Upper lobe of right lung (tissue), 1 donor: Measurements from ENCODE around the gene SLC9A9. TPM values are rescaled to one million over a fixed set of nuclear protein-coding genes. Genes with fewer than 3 reads are reported as not detected.

Source experiments
- ATAC-seq: fragments of 200-7000 bp; cut with Tn5 transposase; one replicate; pipeline ENCODE4 v1.9.1; 2020; ENCODE audit warnings: mild to moderate bottlenecking, moderate library complexity
- DNase-seq: peaks from one replicate; pipeline ENCODE4 v3.0.0-alpha.2; 2020
- H3K27ac ChIP-seq: fragments of 200-600 bp; one replicate; pipeline ENCODE4 v1.8.0; 2022
- H3K27me3 ChIP-seq: fragments of 200-600 bp; one replicate; pipeline ENCODE4 v1.8.0; 2022; ENCODE audit warnings: mild to moderate bottlenecking
- H3K36me3 ChIP-seq: fragments of 200-600 bp; one replicate; pipeline ENCODE4 v1.8.0; 2022
- H3K4me1 ChIP-seq: fragments of 200-600 bp; one replicate; pipeline ENCODE4 v1.8.0; 2022
- H3K4me3 ChIP-seq: fragments of 200-600 bp; one replicate; pipeline ENCODE4 v1.8.0; 2022; ENCODE audit warnings: mild to moderate bottlenecking
- H3K9me3 ChIP-seq: fragments of 200-600 bp; one replicate; pipeline ENCODE4 v1.8.0; 2022
- intact Hi-C: fragments of 100-400 bp; cut with DNase I; formaldehyde crosslinking; loops from one replicate; pipeline ENCODE4 v1.11.0; 2022
- total RNA-seq: library from RNA; stranded (reverse); fragmentation: NEBNext Ultra II Directional; extraction: Animal tissue kit (Norgen Biotek cat#: 25700); gene quantifications from one replicate; pipeline ENCODE4 v1.2.1, GENCODE V29; 2021
- TF ChIP-seq, protein P1 (sequence below): fragments of 200-600 bp; IDR thresholded peaks from one replicate; pipeline ENCODE4 v1.8.0; 2022; ENCODE audit warnings: antibody characterized with exemption
- donor health status: DM: no; HTN: yes; CAD: no; lungs with severe emphysema.

SLC9A9 gene
- total RNA-seq, 1 donor from 2014 or later, result 13.3 TPM

DNA sequence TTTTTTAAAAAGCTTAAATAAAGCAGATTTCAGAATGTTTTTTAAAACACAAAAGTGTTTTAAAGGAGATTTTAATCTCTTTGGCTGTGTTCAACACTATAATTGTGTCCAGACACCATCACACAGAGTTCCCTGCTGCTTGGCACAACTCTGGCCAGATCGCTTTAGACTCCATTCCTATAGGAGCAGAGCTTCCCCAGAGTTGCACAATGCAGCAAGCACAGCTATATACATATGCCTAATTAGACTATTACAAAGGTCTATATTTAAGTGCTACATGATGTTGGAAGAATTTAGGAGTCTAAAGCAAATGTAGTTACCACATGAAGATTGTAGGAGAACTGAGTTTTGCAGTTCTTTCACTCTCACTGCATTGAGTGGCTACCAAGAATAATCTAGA, 11.2 kb downstream of the SLC9A9 start:
- H3K9me3 ChIP-seq, result no peaks in the 10 kb centered on the region
- TF ChIP-seq, protein P1, sequence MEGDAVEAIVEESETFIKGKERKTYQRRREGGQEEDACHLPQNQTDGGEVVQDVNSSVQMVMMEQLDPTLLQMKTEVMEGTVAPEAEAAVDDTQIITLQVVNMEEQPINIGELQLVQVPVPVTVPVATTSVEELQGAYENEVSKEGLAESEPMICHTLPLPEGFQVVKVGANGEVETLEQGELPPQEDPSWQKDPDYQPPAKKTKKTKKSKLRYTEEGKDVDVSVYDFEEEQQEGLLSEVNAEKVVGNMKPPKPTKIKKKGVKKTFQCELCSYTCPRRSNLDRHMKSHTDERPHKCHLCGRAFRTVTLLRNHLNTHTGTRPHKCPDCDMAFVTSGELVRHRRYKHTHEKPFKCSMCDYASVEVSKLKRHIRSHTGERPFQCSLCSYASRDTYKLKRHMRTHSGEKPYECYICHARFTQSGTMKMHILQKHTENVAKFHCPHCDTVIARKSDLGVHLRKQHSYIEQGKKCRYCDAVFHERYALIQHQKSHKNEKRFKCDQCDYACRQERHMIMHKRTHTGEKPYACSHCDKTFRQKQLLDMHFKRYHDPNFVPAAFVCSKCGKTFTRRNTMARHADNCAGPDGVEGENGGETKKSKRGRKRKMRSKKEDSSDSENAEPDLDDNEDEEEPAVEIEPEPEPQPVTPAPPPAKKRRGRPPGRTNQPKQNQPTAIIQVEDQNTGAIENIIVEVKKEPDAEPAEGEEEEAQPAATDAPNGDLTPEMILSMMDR, result no peak
- DNase-seq, result no peak
- no peaks in the 10 kb centered on the region for H3K27me3 ChIP-seq
- no peak for ATAC-seq
- H3K4me3 ChIP-seq, result no peak overlapping the region
- intact Hi-C loops, result no loop called here
- no peaks in the 10 kb centered on the region for H3K36me3 ChIP-seq
- no peaks in the 10 kb centered on the region for H3K4me1 ChIP-seq
- H3K27ac ChIP-seq, result no peak overlapping the region

DNA sequence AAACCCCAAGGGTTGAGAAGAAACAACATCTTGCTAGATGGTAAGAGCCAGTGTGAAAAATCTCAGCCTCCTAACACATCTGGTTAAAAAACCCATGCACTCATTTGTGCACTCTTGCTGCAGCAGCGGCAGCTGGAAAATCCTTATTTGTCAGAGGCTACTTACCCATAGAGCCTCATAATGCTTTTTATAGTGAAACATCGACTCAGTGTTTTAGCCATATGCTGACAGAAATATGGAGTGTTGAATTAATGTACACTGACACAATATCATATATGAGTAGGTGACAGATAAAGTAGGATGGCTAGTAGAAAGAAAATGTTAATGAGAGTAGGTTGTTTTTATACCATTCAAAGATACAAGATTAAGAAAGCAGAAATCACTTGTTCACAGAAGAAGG, 13.0 kb downstream of the SLC9A9 start:
- TF ChIP-seq, protein P1, result no peak
- Histone ChIP-seq H3K27ac (no peak overlapping the region), H3K9me3 (no peaks in the 10 kb centered on the region), H3K36me3 (no peaks in the 10 kb centered on the region), H3K4me1 (peaks cover 11% of the 10 kb centered on the region), H3K27me3 (no peaks in the 10 kb centered on the region), H3K4me3 (no peak overlapping the region)
- intact Hi-C loops, result no loop called here
- no peak for DNase-seq
- no peak for ATAC-seq

DNA sequence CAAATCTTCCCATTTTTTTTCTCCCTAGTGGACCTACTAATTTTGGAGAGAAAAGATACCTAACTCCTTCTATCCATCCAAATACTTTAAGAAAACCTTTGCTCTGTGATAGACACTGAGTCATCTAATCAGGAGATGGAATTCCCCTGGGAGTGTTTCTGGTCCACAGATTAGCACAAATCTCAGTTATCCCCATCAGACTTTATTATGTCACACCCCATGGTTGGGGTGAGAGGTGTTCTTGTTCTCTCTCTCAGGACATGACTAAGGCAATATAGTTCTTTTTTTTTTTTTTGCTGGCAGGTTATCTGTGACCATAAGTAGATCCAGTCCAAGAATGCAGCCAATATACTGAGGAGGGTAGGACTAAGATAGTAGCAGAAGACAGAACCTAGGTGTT, 15.8 kb downstream of the SLC9A9 start:
- intact Hi-C loops, result no loop called here
- no peak overlapping the region for H3K4me3 ChIP-seq
- ATAC-seq, result no peak
- DNase-seq, result no peak
- peaks cover 13% of the 10 kb centered on the region for H3K4me1 ChIP-seq
- H3K36me3 ChIP-seq, result no peaks in the 10 kb centered on the region
- H3K27ac ChIP-seq, result no peak overlapping the region
- H3K9me3 ChIP-seq, result no peaks in the 10 kb centered on the region
- TF ChIP-seq, protein P1, result no peak
- H3K27me3 ChIP-seq, result no peaks in the 10 kb centered on the region

DNA sequence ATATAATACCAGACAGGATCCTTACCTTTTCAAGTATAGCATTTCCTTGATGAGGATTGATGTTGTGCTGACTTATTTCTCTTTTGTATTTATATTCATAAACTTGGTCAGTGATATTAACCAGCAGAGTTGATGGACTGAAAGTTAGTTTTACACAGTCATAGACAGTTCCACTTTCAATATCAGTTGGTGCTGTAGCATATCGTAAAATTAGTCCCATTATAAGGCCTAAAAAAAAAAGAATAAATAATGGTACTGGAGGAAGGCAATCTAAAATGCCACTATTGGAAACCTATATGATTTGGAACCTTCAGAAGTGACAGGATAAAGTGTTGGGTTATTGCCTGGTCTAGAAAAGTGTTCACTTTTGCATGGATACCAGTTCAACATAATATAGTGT, 16.3 kb downstream of the SLC9A9 start:
- TF ChIP-seq, protein P1, result no peak
- intact Hi-C loops, result no loop called here
- ATAC-seq, result no peak
- Histone ChIP-seq H3K4me1 (peaks cover 13% of the 10 kb centered on the region), H3K36me3 (no peaks in the 10 kb centered on the region), H3K9me3 (no peaks in the 10 kb centered on the region), H3K4me3 (no peak overlapping the region), H3K27ac (no peak overlapping the region), H3K27me3 (no peaks in the 10 kb centered on the region)
- DNase-seq, result no peak

DNA sequence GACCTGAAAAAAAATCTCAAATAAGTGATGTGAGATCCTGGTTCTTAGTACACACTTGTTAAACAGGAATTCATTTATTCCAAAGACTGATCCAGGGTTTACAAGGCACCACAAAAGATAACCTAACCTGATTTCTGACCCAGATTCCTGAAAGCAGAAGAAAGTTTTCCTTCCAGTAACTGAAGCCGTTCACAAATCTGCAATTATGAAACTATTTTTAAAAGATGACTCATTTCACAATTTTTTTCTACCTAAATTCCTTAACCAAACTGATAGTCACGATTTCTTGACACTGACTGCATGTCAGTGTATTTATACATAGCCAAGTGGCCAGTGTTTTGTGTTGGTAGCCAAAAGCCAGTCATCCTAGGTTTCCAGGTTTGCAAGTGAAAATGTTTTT, 17.1 kb downstream of the SLC9A9 start:
- no peak for ATAC-seq

More for the DNA sequence above, 17.1 kb downstream of the SLC9A9 start:
- no peak overlapping the region for H3K27ac ChIP-seq
- intact Hi-C loops, result no loop called here
- DNase-seq, result no peak
- no peaks in the 10 kb centered on the region for H3K36me3 ChIP-seq
- H3K4me1 ChIP-seq, result peaks cover 13% of the 10 kb centered on the region
- TF ChIP-seq, protein P1, result no peak
- H3K4me3 ChIP-seq, result no peak overlapping the region
- H3K27me3 ChIP-seq, result no peaks in the 10 kb centered on the region
- H3K9me3 ChIP-seq, result no peaks in the 10 kb centered on the region
